ENCODE results near the gene PRKAR1B. TPM values are rescaled to one million over a fixed set of nuclear protein-coding genes. Genes with fewer than 3 reads are reported as not detected.

The PRKAR1B gene
- total RNA-seq, 2 donors from 2014 or later: 2.0 to 3.4 TPM

GRCh38 chr7:682810-683209 is 44.3 kb downstream of the PRKAR1B start:
- no peak for ATAC-seq

GRCh38 chr7:681551-682307 is 45.4 kb downstream of the PRKAR1B start:
- Histone ChIP-seq H3K4me3 (no peak overlapping the region), H3K36me3 (replicated peaks in 1 of 2; ENCODE audit: insufficient read depth in 1 of 2, low read depth in 2 of 2) (no peaks in the 10 kb centered on the region), H3K27me3 (no peaks in the 10 kb centered on the region), H3K4me1 (no peaks in the 10 kb centered on the region), H3K27ac (no peak overlapping the region), H3K9me3 (peaks cover 0 to 8% (median 0%) of the 10 kb centered on the region in 3 donors)
- intact Hi-C loops (cut with DNase I): no loop called here
- ATAC-seq (no peak), DNase-seq (no peak)
- TF ChIP-seq POLR2A (IDR thresholded peaks at IDR 0.05) (no peak), CTCF (IDR thresholded peaks at IDR 0.05) (no peak)
- WGBS, 2 donors: 90 to 95% methylated on average over 11 to 13 of the region's 13 CpGs

More at GRCh38 chr7:682810-683209, 44.3 kb downstream of the PRKAR1B start:
- intact Hi-C loops (cut with DNase I): no loop called here
- TF ChIP-seq CTCF (IDR thresholded peaks at IDR 0.05) (no peak), POLR2A (IDR thresholded peaks at IDR 0.05) (no peak)
- H3K27me3 ChIP-seq: no peaks in the 10 kb centered on the region
- DNase-seq: no peak
- no peaks in the 10 kb centered on the region for H3K36me3 ChIP-seq (replicated peaks in 1 of 2; ENCODE audit: insufficient read depth in 1 of 2, low read depth in 2 of 2)
- peaks cover 0 to 8% (median 0%) of the 10 kb centered on the region in 3 donors for H3K9me3 ChIP-seq
- H3K4me3 ChIP-seq: no peak overlapping the region
- H3K4me1 ChIP-seq: no peaks in the 10 kb centered on the region
- WGBS, 2 donors: 89 to 97% methylated on average over 2 to 11 of the region's 11 CpGs
- H3K27ac ChIP-seq: no peak overlapping the region

GRCh38 chr7:680411-681127 is 46.5 kb downstream of the PRKAR1B start:
- Histone ChIP-seq H3K4me3 (no peak overlapping the region), H3K4me1 (no peaks in the 10 kb centered on the region), H3K27me3 (no peaks in the 10 kb centered on the region), H3K36me3 (replicated peaks in 1 of 2; ENCODE audit: insufficient read depth in 1 of 2, low read depth in 2 of 2) (no peaks in the 10 kb centered on the region), H3K27ac (no peak overlapping the region), H3K9me3 (peaks cover 0 to 3% (median 0%) of the 10 kb centered on the region in 3 donors)
- DNase-seq (no peak), ATAC-seq (no peak)
- 88 to 95% methylated on average over 13 to 25 of the region's 25 CpGs for WGBS, 2 donors
- TF ChIP-seq POLR2A (IDR thresholded peaks at IDR 0.05) (no peak), CTCF (IDR thresholded peaks at IDR 0.05) (no peak)
- intact Hi-C loops (cut with DNase I): no loop called here

GRCh38 chr7:676972-677385 is 50.1 kb downstream of the PRKAR1B start:
- no peaks in the 10 kb centered on the region for H3K27me3 ChIP-seq
- H3K4me3 ChIP-seq: no peak overlapping the region
- H3K4me1 ChIP-seq: no peaks in the 10 kb centered on the region
- no peak for TF ChIP-seq CTCF (IDR thresholded peaks at IDR 0.05)
- TF ChIP-seq POLR2A (IDR thresholded peaks at IDR 0.05): no peak
- ATAC-seq: no peak
- no peak overlapping the region for H3K27ac ChIP-seq
- intact Hi-C loops (cut with DNase I): no loop called here
- WGBS, 2 donors: 96% methylated on average over 22 of the region's 23 CpGs; no CpG with 5 or more reads in 1 of the 2 donors
- no peaks in the 10 kb centered on the region for H3K36me3 ChIP-seq (replicated peaks in 1 of 2; ENCODE audit: insufficient read depth in 1 of 2, low read depth in 2 of 2)
- no peak for DNase-seq
- H3K9me3 ChIP-seq: no peaks in the 10 kb centered on the region
